ENCODE data around the gene TSC22D2.

TSC22D2 gene

GRCh38 chr3:150412561-150413231, 4.6 kb downstream of the TSC22D2 start:
- DNase-seq, result no peak

- DNase-seq, result no peak
These were observed 6.2 kb downstream of the TSC22D2 start for GRCh38 chr3:150414258-150414657.

- no peak for DNase-seq
These were observed 6.9 kb downstream of the TSC22D2 start for GRCh38 chr3:150414959-150415358.

GRCh38 chr3:150419076-150419868, 11.2 kb downstream of the TSC22D2 start:
- DNase-seq, result no peak

GRCh38 chr3:150419959-150420358, 11.9 kb downstream of the TSC22D2 start:
- no peak for DNase-seq

GRCh38 chr3:150421256-150421655, 13.2 kb downstream of the TSC22D2 start:
- DNase-seq, result no peak

- no peak for DNase-seq
These were observed 13.9 kb downstream of the TSC22D2 start for GRCh38 chr3:150421799-150422548.

GRCh38 chr3:150422907-150423306, 14.8 kb downstream of the TSC22D2 start:
- no peak for DNase-seq

- no peak for DNase-seq
These were observed 15.7 kb downstream of the TSC22D2 start for GRCh38 chr3:150423761-150424160.

GRCh38 chr3:150426292-150426691, 18.2 kb downstream of the TSC22D2 start:
- no peak for DNase-seq

GRCh38 chr3:150428562-150428961, 20.5 kb downstream of the TSC22D2 start:
- DNase-seq, result no peak

- no peak for DNase-seq
These were observed 21.9 kb downstream of the TSC22D2 start for GRCh38 chr3:150429767-150430671.

- DNase-seq, result no peak
These were observed 25.2 kb downstream of the TSC22D2 start for GRCh38 chr3:150433347-150433746.

- no peak for DNase-seq
These were observed 26.1 kb downstream of the TSC22D2 start for GRCh38 chr3:150434234-150434633.

- no peak for DNase-seq
These were observed 28.1 kb downstream of the TSC22D2 start for GRCh38 chr3:150436161-150436560.

GRCh38 chr3:150439657-150440056, 31.6 kb downstream of the TSC22D2 start:
- no peak for DNase-seq

GRCh38 chr3:150443331-150443741, 35.2 kb downstream of the TSC22D2 start:
- DNase-seq, result no peak

GRCh38 chr3:150444371-150444770, 36.3 kb downstream of the TSC22D2 start:
- DNase-seq, result no peak

- no peak for DNase-seq
These were observed 38.4 kb downstream of the TSC22D2 start for GRCh38 chr3:150446470-150446977.

GRCh38 chr3:150447084-150447483, 39.0 kb downstream of the TSC22D2 start:
- no peak for DNase-seq

GRCh38 chr3:150447631-150448465, 39.8 kb downstream of the TSC22D2 start:
- DNase-seq, result no peak

All from left hindlimb (tissue), 1 donor.